H1 (cell line): ENCODE results near the gene TMEM144. TPM values are rescaled to one million over a fixed set of nuclear protein-coding genes. Genes with fewer than 3 reads are reported as not detected.

ENCODE experiments used
- CTCF ChIA-PET: fragments of 300-600 bp; sonication (Branson Sonifier 250); formaldehyde crosslinking; loops from one replicate; lab custom pipeline; 2021; ENCODE audit not compliant: partially characterized antibody; lab: Charles Lee
- POLR2A ChIA-PET: fragments of 300-600 bp; sonication (Branson Sonifier 250); formaldehyde crosslinking; loops from one replicate; lab custom pipeline; 2021; ENCODE audit warnings: inconsistent platforms; ENCODE audit not compliant: partially characterized antibody; lab: Charles Lee
- DNase-seq, 2 experiments: peaks; one replicate each; pipeline versions ENCODE4 v3.0.0 to v3.0.0-alpha.2; 2010 to 2022; ENCODE audit warnings: low spot score in 2 of 2, low read depth in 1 of 2, mixed read lengths in 1 of 2
- FAIRE-seq: peaks from 2 replicates; lab custom pipeline; 2011; peaks lifted over from hg19 to GRCh38; lab: Jason Lieb, UNC
- H2AFZ ChIP-seq: 2 replicates; pipeline ENCODE4 v1.8.1; 2012; ENCODE audit warnings: low read length, inconsistent platforms
- H2AK5ac ChIP-seq: 2 replicates; pipeline ENCODE4 v1.6.1; 2013; ENCODE audit warnings: low read depth, low read length
- H2BK120ac ChIP-seq: replicated peaks from 2 replicates; pipeline ENCODE3; 2013; ENCODE audit warnings: low read depth, low read length, inconsistent platforms
- H2BK12ac ChIP-seq: 2 replicates; pipeline ENCODE4 v1.6.1; 2013; ENCODE audit warnings: low read depth, low read length
- H2BK15ac ChIP-seq: 2 replicates; pipeline ENCODE4 v1.6.1; 2013; ENCODE audit warnings: low read length
- H2BK20ac ChIP-seq: 2 replicates; pipeline ENCODE4 v1.6.1; 2013; ENCODE audit warnings: low read length
- H2BK5ac ChIP-seq: 2 replicates; pipeline ENCODE4 v1.6.1; 2013; ENCODE audit warnings: low read depth, low read length
- H3K14ac ChIP-seq: 2 replicates; pipeline ENCODE4 v1.6.1; 2013; ENCODE audit warnings: inconsistent platforms; ENCODE audit not compliant: insufficient read length
- H3K18ac ChIP-seq: 2 replicates; pipeline ENCODE4 v1.6.1; 2013; ENCODE audit warnings: low read length; ENCODE audit errors: extremely low read depth
- H3K23ac ChIP-seq: 2 replicates; pipeline ENCODE4 v1.6.1; 2013; ENCODE audit warnings: inconsistent platforms; ENCODE audit not compliant: insufficient read length
- H3K23me2 ChIP-seq: 2 replicates; pipeline ENCODE4 v1.6.1; 2013; ENCODE audit warnings: low read depth, low read length
- H3K27ac ChIP-seq: 2 replicates; pipeline ENCODE4 v1.6.1; 2011; ENCODE audit warnings: low read depth, low read length, inconsistent platforms
- H3K27me3 ChIP-seq, 4 experiments: replicated peaks in 1 of 4; 1 replicate in 1 of 4; 2 replicates in 3 of 4; pipeline versions ENCODE4 v1.6.1 to v1.8.1; 2011 to 2013; ENCODE audit warnings: low read length in 3 of 4, mild to moderate bottlenecking in 3 of 4, inconsistent platforms in 2 of 4, mixed read lengths in 2 of 4, moderate library complexity in 1 of 4; ENCODE audit not compliant: control insufficient read depth in 3 of 4, insufficient read depth in 3 of 4; ENCODE audit errors: extremely low read depth in 1 of 4
- H3K36me3 ChIP-seq, 4 experiments: 2 replicates each; pipeline versions ENCODE4 v1.6.1 to v1.8.1; 2011 to 2013; ENCODE audit warnings: mild to moderate bottlenecking in 4 of 4, low read length in 3 of 4, moderate library complexity in 2 of 4, control low read depth in 1 of 4, inconsistent platforms in 1 of 4; ENCODE audit not compliant: insufficient read depth in 4 of 4, control insufficient read depth in 2 of 4
- H3K4ac ChIP-seq: replicated peaks from 2 replicates; pipeline ENCODE3; 2013; ENCODE audit warnings: low read length, low read depth, mixed read lengths, inconsistent platforms; ENCODE audit not compliant: insufficient read length
- H3K4me1 ChIP-seq, 4 experiments: replicated peaks in 1 of 4; 1 replicate in 1 of 4; 2 replicates in 3 of 4; pipeline versions ENCODE4 v1.6.1 to v1.8.1; 2011 to 2013; ENCODE audit warnings: low read length in 3 of 4, inconsistent platforms in 2 of 4, mixed read lengths in 1 of 4; ENCODE audit not compliant: insufficient read depth in 4 of 4, control insufficient read depth in 3 of 4
- H3K4me2 ChIP-seq, 2 experiments: 2 replicates each; pipeline versions ENCODE4 v1.6.1 to v1.8.1; 2011 to 2013; ENCODE audit warnings: low read depth in 2 of 2, low read length in 2 of 2, control low read depth in 1 of 2, inconsistent platforms in 1 of 2, mild to moderate bottlenecking in 1 of 2; ENCODE audit not compliant: insufficient read depth in 1 of 2
- H3K4me3 ChIP-seq, 4 experiments: fragments of 200-600, 300-600 bp in 1 of 4; sonication (generic), shearing (Covaris generic), sonication (Bioruptor Twin) in 1 of 4; 2 replicates each; pipeline versions ENCODE4 v1.5.1 to v1.8.1; 2011 to 2016; ENCODE audit warnings: low read length in 4 of 4, low read depth in 3 of 4, control low read depth in 2 of 4, inconsistent platforms in 2 of 4, mild to moderate bottlenecking in 2 of 4, mixed read lengths in 1 of 4, moderate library complexity in 1 of 4; ENCODE audit not compliant: insufficient read depth in 2 of 4; ENCODE audit errors: extremely low read depth in 1 of 4
- H3K56ac ChIP-seq: replicated peaks from 2 replicates; pipeline ENCODE3; 2013; ENCODE audit warnings: low read depth, mild to moderate bottlenecking, mixed read lengths, low read length, inconsistent platforms; ENCODE audit not compliant: insufficient read length
- H3K79me1 ChIP-seq: 2 replicates; pipeline ENCODE4 v1.6.1; 2013; ENCODE audit warnings: low read depth, low read length, control low read depth
- H3K79me2 ChIP-seq, 2 experiments: 2 replicates each; pipeline versions ENCODE4 v1.6.1 to v1.8.1; 2012 to 2013; ENCODE audit warnings: low read length in 2 of 2, mild to moderate bottlenecking in 2 of 2, inconsistent platforms in 1 of 2; ENCODE audit not compliant: insufficient read depth in 2 of 2, control insufficient read depth in 1 of 2
- H3K9ac ChIP-seq, 4 experiments: replicated peaks in 1 of 4; 1 replicate in 1 of 4; 2 replicates in 3 of 4; pipeline versions ENCODE4 v1.6.1 to v1.8.1; 2011 to 2013; ENCODE audit warnings: low read depth in 3 of 4, low read length in 3 of 4, control low read depth in 2 of 4, mild to moderate bottlenecking in 2 of 4, moderate library complexity in 2 of 4, inconsistent platforms in 1 of 4; ENCODE audit errors: extremely low read depth in 1 of 4
- H3K9me3 ChIP-seq, 2 experiments: 2 replicates each; pipeline versions ENCODE4 v1.6.1 to v1.8.1; 2012 to 2013; ENCODE audit warnings: mild to moderate bottlenecking in 2 of 2, moderate library complexity in 2 of 2, control low read depth in 1 of 2, inconsistent platforms in 1 of 2, low read depth in 1 of 2, low read length in 1 of 2, mixed read lengths in 1 of 2; ENCODE audit not compliant: insufficient read depth in 2 of 2
- H4K20me1 ChIP-seq, 2 experiments: replicated peaks in 1 of 2; 2 replicates each; pipeline versions ENCODE3 to v1.8.1; 2011 to 2013; ENCODE audit warnings: inconsistent platforms in 2 of 2, low read length in 2 of 2, mild to moderate bottlenecking in 1 of 2; ENCODE audit not compliant: insufficient read depth in 2 of 2, control insufficient read depth in 1 of 2
- H4K5ac ChIP-seq: 2 replicates; pipeline ENCODE4 v1.6.1; 2013; ENCODE audit warnings: low read length, low read depth, mixed read lengths, inconsistent platforms; ENCODE audit not compliant: insufficient read length
- H4K8ac ChIP-seq: 2 replicates; pipeline ENCODE4 v1.8.0; 2013; ENCODE audit warnings: mild to moderate bottlenecking, moderate library complexity, low read length, inconsistent platforms; ENCODE audit not compliant: insufficient read depth; ENCODE audit errors: extremely low read depth
- H4K91ac ChIP-seq: replicated peaks from 2 replicates; pipeline ENCODE3; 2013; ENCODE audit warnings: low read length, mixed read lengths, inconsistent platforms; ENCODE audit not compliant: insufficient read length
- BCL11A ChIP-seq, 2 experiments: IDR thresholded peaks; one replicate each; pipeline ENCODE4 v1.6.1; 2011; ENCODE audit warnings: low read depth in 2 of 2, low read length in 2 of 2, mild to moderate bottlenecking in 2 of 2
- CBX5 ChIP-seq: fragments of 300-800, 300-1000 bp; sonication (generic); IDR thresholded peaks from 2 replicates; pipeline ENCODE4 v1.7.1; 2016; ENCODE audit warnings: antibody characterized with exemption, low read length, low read depth
- CREB1 ChIP-seq: IDR thresholded peaks from 2 replicates; pipeline ENCODE4 v1.6.1; 2012; ENCODE audit warnings: inconsistent platforms
- KDM4A ChIP-seq: IDR thresholded peaks from one replicate; pipeline ENCODE4 v1.7.1; 2012; ENCODE audit warnings: low read depth, mild to moderate bottlenecking, moderate library complexity, low read length, inconsistent platforms; ENCODE audit not compliant: severe bottlenecking
- KDM5A ChIP-seq: fragments of 200-600 bp; IDR thresholded peaks from 2 replicates; pipeline ENCODE4 v1.7.1; 2012; ENCODE audit warnings: mild to moderate bottlenecking, low read length, inconsistent platforms, mixed read lengths
- RFX5 ChIP-seq: IDR thresholded peaks from 2 replicates; pipeline ENCODE4 v1.6.1; 2011; ENCODE audit warnings: low read depth, low read length, improper control_type of control experiment, borderline replicate concordance
- SUZ12 ChIP-seq: fragments of 200-600 bp; sonication (generic); IDR thresholded peaks from 2 replicates; pipeline ENCODE4 v1.6.1; 2012; ENCODE audit warnings: mild to moderate bottlenecking, inconsistent platforms, low read length, moderate library complexity, mixed read lengths
- WGBS, 2 experiments: shearing (Covaris generic) in 1 of 2; methylation state at CpG; one replicate each; pipeline versions ENCODE4 v1.1.6 to v1.1.7; 2013 to 2015; ENCODE audit warnings: low lambda C conversion rate in 2 of 2, mixed read lengths in 2 of 2, inconsistent platforms in 1 of 2, low coverage in 1 of 2, missing lambda C conversion rate in 1 of 2; ENCODE audit not compliant: insufficient replicate concordance in 2 of 2, insufficient coverage in 1 of 2, insufficient read length in 1 of 2; ENCODE audit errors: extremely low coverage in 1 of 2, missing lambda C conversion rate in 1 of 2; 5-methylcytosine and 5-hydroxymethylcytosine counted together
- polyA plus RNA-seq, 7 experiments: library from polyadenylated mRNA; depleted of rRNA in 3 of 7; stranded (reverse) in 5 of 7; unstranded in 2 of 7; fragments of >200 nt in 5 of 7; fragments of 200-250 nt in 2 of 7; gene quantifications; 1 replicate in 5 of 7; 2 replicates in 1 of 7; 4 replicates in 1 of 7; pipeline versions ENCODE4 v1.2.1 to v1.2.3, GENCODE V29; 2011 to 2013; ENCODE audit warnings: missing spikeins in 2 of 7, mixed read lengths in 2 of 7
- total RNA-seq: library from RNA; stranded (reverse); fragmentation: NEBNext Ultra II Directional; extraction: Animal tissue kit (Norgen Biotek cat#: 25700); gene quantifications from 2 replicates; pipeline ENCODE4 v1.2.1, GENCODE V29; 2021

TMEM144 gene
- total and polyA plus RNA-seq, 2 of the 8 experiments (the other 6 are each of a cell fraction or from before 2014, with no cell fraction given), result 1.9 to 2.6 TPM

- Histone ChIP-seq H3K4ac (no peak overlapping the region), H4K20me1 (no peaks in the 10 kb centered on the region), H2BK15ac (no peak overlapping the region), H3K27ac (no peak overlapping the region), H3K23me2 (no peaks in the 10 kb centered on the region), H4K91ac (no peak overlapping the region), H3K9me3 (no peaks in the 10 kb centered on the region), H3K23ac (no peak overlapping the region), H3K9ac (peak overlapping the region in 1 of 4 experiments; percentile 34; a peak in 1 of 7 replicates), H3K4me3 (no peak overlapping the region), H3K79me1 (no peaks in the 10 kb centered on the region), H3K36me3 (no peaks in the 10 kb centered on the region), H2BK5ac (no peak overlapping the region), H2BK12ac (no peak overlapping the region), H4K5ac (no peak overlapping the region), H3K14ac (no peak overlapping the region), H3K56ac (no peak overlapping the region), H3K79me2 (no peaks in the 10 kb centered on the region), H3K18ac (no peak overlapping the region), H2AK5ac (no peak overlapping the region), H3K4me2 (no peak overlapping the region), H3K27me3 (no peaks in the 10 kb centered on the region), H2AFZ (no peak overlapping the region), H2BK20ac (no peak overlapping the region), H4K8ac (no peak overlapping the region), H2BK120ac (no peak overlapping the region), H3K4me1 (peaks cover 0 to 4% (median 2%) of the 10 kb centered on the region in 4 experiments; a peak in 2 of 7 replicates)
- FAIRE-seq (no peak), DNase-seq (no peak)
- TF ChIP-seq KDM5A, result no peak
- TF ChIP-seq KDM4A, result no peak
- TF ChIP-seq BCL11A (IDR thresholded peaks at IDR 0.05; ENCODE audit: low read depth in 2 of 2, low read length in 2 of 2), result no peak
- TF ChIP-seq CREB1, result no peak
- no peak for TF ChIP-seq RFX5
- TF ChIP-seq SUZ12, result no peak
- no peak for TF ChIP-seq CBX5
- ChIA-PET CTCF (interaction anchor here (0.6 to 5.5 kb wide), 18 partner anchors 9 to 375 kb away, joined by 3 to 102 read pairs (median 4); partner anchors contain the start of gene GASK1B), POLR2A (no interaction called here)
- whole genome bisulfite sequencing, 2 experiments, result 56% methylated on average over 2 of the region's 2 CpGs; no CpG with 5 or more reads in 1 of the 2 experiments
These were observed 44.0 kb downstream of the TMEM144 start for GRCh38 chr4:158254292-158254691.
